ENCODE data around the gene RALGPS1.

The RALGPS1 gene

GRCh38 chr9:127038531-127038930, 123.9 kb downstream of the RALGPS1 start:
- no peak overlapping the region for H3K27ac Mint-ChIP-seq
- peaks cover 27% of the 10 kb centered on the region for H3K27me3 Mint-ChIP-seq (ENCODE audit: low read depth)
- no peaks in the 10 kb centered on the region for H3K9me3 Mint-ChIP-seq
- no peak for DNase-seq (ENCODE audit: low spot score)
- no peaks in the 10 kb centered on the region for H3K36me3 Mint-ChIP-seq (ENCODE audit: low read depth)
- no peak overlapping the region for H3K4me3 Mint-ChIP-seq
- no peaks in the 10 kb centered on the region for H3K4me1 Mint-ChIP-seq (ENCODE audit: low read depth)

- Mint-ChIP-seq H3K4me3 (no peak overlapping the region), H3K9me3 (no peaks in the 10 kb centered on the region), H3K27ac (no peak overlapping the region), H3K4me1 (ENCODE audit: low read depth) (no peaks in the 10 kb centered on the region), H3K36me3 (ENCODE audit: low read depth) (no peaks in the 10 kb centered on the region), H3K27me3 (ENCODE audit: low read depth) (peaks cover 29% of the 10 kb centered on the region)
- DNase-seq (ENCODE audit: low spot score), result no peak
Measured at GRCh38 chr9:127039492-127039891, 124.9 kb downstream of the RALGPS1 start.

- Mint-ChIP-seq H3K9me3 (no peaks in the 10 kb centered on the region), H3K4me3 (no peak overlapping the region), H3K27ac (no peak overlapping the region)
Measured at GRCh38 chr9:127045148-127045547, 130.6 kb downstream of the RALGPS1 start.

GRCh38 chr9:127047971-127048370, 133.4 kb downstream of the RALGPS1 start:
- Mint-ChIP-seq H3K27ac (no peak overlapping the region), H3K27me3 (ENCODE audit: low read depth) (peaks cover 30% of the 10 kb centered on the region), H3K4me3 (peak overlapping the region; percentile 11), H3K9me3 (no peaks in the 10 kb centered on the region), H3K4me1 (ENCODE audit: low read depth) (peaks cover 20% of the 10 kb centered on the region), H3K36me3 (ENCODE audit: low read depth) (peaks cover 3% of the 10 kb centered on the region)
- no peak for DNase-seq (ENCODE audit: low spot score)

More at GRCh38 chr9:127045148-127045547, 130.6 kb downstream of the RALGPS1 start:
- DNase-seq (ENCODE audit: low spot score), result no peak
- Mint-ChIP-seq H3K36me3 (ENCODE audit: low read depth) (peaks cover 3% of the 10 kb centered on the region), H3K4me1 (ENCODE audit: low read depth) (peaks cover 17% of the 10 kb centered on the region), H3K27me3 (ENCODE audit: low read depth) (peaks cover 42% of the 10 kb centered on the region)

- Mint-ChIP-seq H3K4me1 (ENCODE audit: low read depth) (peaks cover 20% of the 10 kb centered on the region), H3K27ac (peak overlapping the region; percentile 71), H3K4me3 (peak overlapping the region; percentile 73), H3K27me3 (ENCODE audit: low read depth) (peaks cover 21% of the 10 kb centered on the region), H3K9me3 (no peaks in the 10 kb centered on the region), H3K36me3 (ENCODE audit: low read depth) (peaks cover 3% of the 10 kb centered on the region)
- DNase-seq (ENCODE audit: low spot score), result peak; percentile 52
Measured at GRCh38 chr9:127049044-127049443, 134.5 kb downstream of the RALGPS1 start.

GRCh38 chr9:127049581-127049980, 135.0 kb downstream of the RALGPS1 start:
- H3K9me3 Mint-ChIP-seq, result no peaks in the 10 kb centered on the region

GRCh38 chr9:127050152-127050551, 135.6 kb downstream of the RALGPS1 start:
- Mint-ChIP-seq H3K4me3 (no peak overlapping the region), H3K36me3 (ENCODE audit: low read depth) (peaks cover 3% of the 10 kb centered on the region), H3K9me3 (no peaks in the 10 kb centered on the region), H3K27me3 (ENCODE audit: low read depth) (peaks cover 16% of the 10 kb centered on the region), H3K27ac (no peak overlapping the region), H3K4me1 (ENCODE audit: low read depth) (peaks cover 20% of the 10 kb centered on the region)
- DNase-seq (ENCODE audit: low spot score), result no peak

More at GRCh38 chr9:127049581-127049980, 135.0 kb downstream of the RALGPS1 start:
- Mint-ChIP-seq H3K27me3 (ENCODE audit: low read depth) (peaks cover 19% of the 10 kb centered on the region), H3K4me1 (ENCODE audit: low read depth) (peaks cover 20% of the 10 kb centered on the region), H3K4me3 (peak overlapping the region; percentile 20), H3K27ac (peak overlapping the region; percentile 42), H3K36me3 (ENCODE audit: low read depth) (peaks cover 3% of the 10 kb centered on the region)
- no peak for DNase-seq (ENCODE audit: low spot score)

GRCh38 chr9:127050591-127051001, 136.0 kb downstream of the RALGPS1 start:
- no peak overlapping the region for H3K4me3 Mint-ChIP-seq
- H3K27me3 Mint-ChIP-seq (ENCODE audit: low read depth), result peaks cover 12% of the 10 kb centered on the region
- peaks cover 3% of the 10 kb centered on the region for H3K36me3 Mint-ChIP-seq (ENCODE audit: low read depth)
- no peak overlapping the region for H3K27ac Mint-ChIP-seq
- H3K4me1 Mint-ChIP-seq (ENCODE audit: low read depth), result peaks cover 20% of the 10 kb centered on the region
- no peak for DNase-seq (ENCODE audit: low spot score)
- no peaks in the 10 kb centered on the region for H3K9me3 Mint-ChIP-seq

GRCh38 chr9:127051881-127052595, 137.5 kb downstream of the RALGPS1 start:
- peaks cover 3% of the 10 kb centered on the region for H3K36me3 Mint-ChIP-seq (ENCODE audit: low read depth)
- H3K9me3 Mint-ChIP-seq, result no peaks in the 10 kb centered on the region
- peaks cover 20% of the 10 kb centered on the region for H3K4me1 Mint-ChIP-seq (ENCODE audit: low read depth)
- H3K27ac Mint-ChIP-seq, result no peak overlapping the region
- peaks cover 6% of the 10 kb centered on the region for H3K27me3 Mint-ChIP-seq (ENCODE audit: low read depth)
- no peak overlapping the region for H3K4me3 Mint-ChIP-seq
- no peak for DNase-seq (ENCODE audit: low spot score)

GRCh38 chr9:127053057-127053821, 138.7 kb downstream of the RALGPS1 start:
- H3K9me3 Mint-ChIP-seq, result no peaks in the 10 kb centered on the region
- DNase-seq (ENCODE audit: low spot score), result no peak
- H3K27ac Mint-ChIP-seq, result no peak overlapping the region
- peaks cover 1% of the 10 kb centered on the region for H3K27me3 Mint-ChIP-seq (ENCODE audit: low read depth)
- no peak overlapping the region for H3K4me3 Mint-ChIP-seq
- no peaks in the 10 kb centered on the region for H3K36me3 Mint-ChIP-seq (ENCODE audit: low read depth)
- peaks cover 15% of the 10 kb centered on the region for H3K4me1 Mint-ChIP-seq (ENCODE audit: low read depth)

GRCh38 chr9:127053960-127054359, 139.4 kb downstream of the RALGPS1 start:
- peaks cover 14% of the 10 kb centered on the region for H3K4me1 Mint-ChIP-seq (ENCODE audit: low read depth)
- H3K36me3 Mint-ChIP-seq (ENCODE audit: low read depth), result no peaks in the 10 kb centered on the region
- H3K27ac Mint-ChIP-seq, result no peak overlapping the region
- H3K27me3 Mint-ChIP-seq (ENCODE audit: low read depth), result no peaks in the 10 kb centered on the region
- no peaks in the 10 kb centered on the region for H3K9me3 Mint-ChIP-seq
- no peak overlapping the region for H3K4me3 Mint-ChIP-seq
- no peak for DNase-seq (ENCODE audit: low spot score)

GRCh38 chr9:127055745-127056402, 141.3 kb downstream of the RALGPS1 start:
- Mint-ChIP-seq H3K9me3 (no peaks in the 10 kb centered on the region), H3K4me3 (no peak overlapping the region), H3K36me3 (ENCODE audit: low read depth) (no peaks in the 10 kb centered on the region), H3K27ac (no peak overlapping the region), H3K27me3 (ENCODE audit: low read depth) (peaks cover 2% of the 10 kb centered on the region), H3K4me1 (ENCODE audit: low read depth) (peaks cover 10% of the 10 kb centered on the region)
- DNase-seq (ENCODE audit: low spot score), result no peak

GRCh38 chr9:127056446-127056845, 141.9 kb downstream of the RALGPS1 start:
- no peak for DNase-seq (ENCODE audit: low spot score)
- H3K9me3 Mint-ChIP-seq, result no peaks in the 10 kb centered on the region
- peaks cover 2% of the 10 kb centered on the region for H3K27me3 Mint-ChIP-seq (ENCODE audit: low read depth)
- no peak overlapping the region for H3K27ac Mint-ChIP-seq
- no peaks in the 10 kb centered on the region for H3K36me3 Mint-ChIP-seq (ENCODE audit: low read depth)
- peaks cover 10% of the 10 kb centered on the region for H3K4me1 Mint-ChIP-seq (ENCODE audit: low read depth)
- H3K4me3 Mint-ChIP-seq, result no peak overlapping the region
